H9 (cell line): ENCODE results near the gene CAMK2G. TPM values are rescaled to one million over a fixed set of nuclear protein-coding genes. Genes with fewer than 3 reads are reported as not detected.

Experiments
- DNase-seq: peaks from one replicate; pipeline ENCODE4 v3.0.0-alpha.2; 2017
- H2AFZ ChIP-seq: one replicate; pipeline ENCODE4 v1.6.1; 2013; ENCODE audit warnings: mild to moderate bottlenecking, low read length, control low read depth, moderate library complexity
- H2AK5ac ChIP-seq: 2 replicates; pipeline ENCODE4 v1.6.1; 2013; ENCODE audit warnings: low read length, control low read depth, mixed read lengths; ENCODE audit not compliant: insufficient read length
- H2BK120ac ChIP-seq: one replicate; pipeline ENCODE4 v1.6.1; 2013; ENCODE audit warnings: low read depth, mild to moderate bottlenecking, low read length, control low read depth, inconsistent platforms; ENCODE audit not compliant: poor library complexity, severe bottlenecking
- H2BK12ac ChIP-seq: 2 replicates; pipeline ENCODE4 v1.6.1; 2013; ENCODE audit warnings: low read length, control low read depth, mixed read lengths, low read depth; ENCODE audit not compliant: insufficient read length
- H2BK15ac ChIP-seq: 2 replicates; pipeline ENCODE4 v1.6.1; 2013; ENCODE audit warnings: low read depth, low read length, control low read depth
- H2BK20ac ChIP-seq: one replicate; pipeline ENCODE4 v1.6.1; 2013; ENCODE audit warnings: low read depth, mild to moderate bottlenecking, low read length, control low read depth, inconsistent platforms; ENCODE audit not compliant: poor library complexity, severe bottlenecking
- H2BK5ac ChIP-seq: 2 replicates; pipeline ENCODE4 v1.6.1; 2013; ENCODE audit warnings: low read length, control low read depth, mixed read lengths; ENCODE audit not compliant: insufficient read length
- H3K14ac ChIP-seq: 2 replicates; pipeline ENCODE4 v1.6.1; 2013; ENCODE audit warnings: low read length, control low read depth; ENCODE audit not compliant: insufficient read depth
- H3K18ac ChIP-seq: 2 replicates; pipeline ENCODE4 v1.6.1; 2013; ENCODE audit warnings: low read depth, mild to moderate bottlenecking, mixed read lengths, low read length, control low read depth; ENCODE audit not compliant: insufficient read length
- H3K23ac ChIP-seq: 2 replicates; pipeline ENCODE4 v1.6.1; 2013; ENCODE audit warnings: low read length, control low read depth, mixed read lengths, low read depth; ENCODE audit not compliant: insufficient read length
- H3K23me2 ChIP-seq: 2 replicates; pipeline ENCODE4 v1.6.1; 2013; ENCODE audit warnings: low read depth, mild to moderate bottlenecking, mixed read lengths, low read length, control low read depth; ENCODE audit not compliant: insufficient read length, poor library complexity, severe bottlenecking
- H3K27ac ChIP-seq: 2 replicates; pipeline ENCODE4 v1.5.1; 2013; ENCODE audit warnings: low read length, control low read depth, mixed read lengths, low read depth; ENCODE audit not compliant: insufficient read length
- H3K27me3 ChIP-seq: 2 replicates; pipeline ENCODE4 v1.6.1; 2013; ENCODE audit warnings: low read length, control low read depth, inconsistent platforms; ENCODE audit not compliant: insufficient read depth
- H3K4ac ChIP-seq: 2 replicates; pipeline ENCODE4 v1.6.1; 2013; ENCODE audit warnings: low read depth, mild to moderate bottlenecking, control low read depth, inconsistent platforms, low read length, moderate library complexity
- H3K4me1 ChIP-seq: 2 replicates; pipeline ENCODE4 v1.6.1; 2013; ENCODE audit warnings: low read length, control low read depth, inconsistent platforms; ENCODE audit not compliant: insufficient read depth
- H3K4me2 ChIP-seq: 2 replicates; pipeline ENCODE4 v1.6.1; 2013; ENCODE audit warnings: low read length, control low read depth, mixed read lengths; ENCODE audit not compliant: insufficient read length, insufficient read depth
- H3K56ac ChIP-seq: 2 replicates; pipeline ENCODE4 v1.6.1; 2013; ENCODE audit warnings: low read depth, mild to moderate bottlenecking, mixed read lengths, low read length, control low read depth; ENCODE audit not compliant: insufficient read length
- H3K79me1 ChIP-seq: 2 replicates; pipeline ENCODE4 v1.6.1; 2013; ENCODE audit warnings: low read depth, mild to moderate bottlenecking, moderate library complexity, low read length, control low read depth, inconsistent platforms; ENCODE audit not compliant: insufficient read depth, poor library complexity, severe bottlenecking
- H3K79me2 ChIP-seq: 2 replicates; pipeline ENCODE4 v1.6.1; 2013; ENCODE audit warnings: low read length, control low read depth, inconsistent platforms; ENCODE audit not compliant: insufficient read depth
- H3K9ac ChIP-seq: 2 replicates; pipeline ENCODE4 v1.6.1; 2013; ENCODE audit warnings: low read length, control low read depth, mixed read lengths; ENCODE audit not compliant: insufficient read length; ENCODE audit errors: extremely low read depth
- H3K9me3 ChIP-seq: one replicate; pipeline ENCODE4 v1.6.1; 2013; ENCODE audit warnings: low read depth, low read length, inconsistent platforms; ENCODE audit not compliant: control insufficient read depth
- H3T11ph ChIP-seq: one replicate; pipeline ENCODE4 v1.6.1; 2013; ENCODE audit warnings: mild to moderate bottlenecking, low read length, control low read depth, inconsistent platforms
- H4K20me1 ChIP-seq: one replicate; pipeline ENCODE4 v1.6.1; 2013; ENCODE audit not compliant: control insufficient read depth, insufficient read length, insufficient read depth
- H4K5ac ChIP-seq: 2 replicates; pipeline ENCODE4 v1.6.1; 2013; ENCODE audit warnings: low read depth, mild to moderate bottlenecking, mixed read lengths, low read length, control low read depth; ENCODE audit not compliant: insufficient read length
- H4K8ac ChIP-seq: replicated peaks from 2 replicates; pipeline ENCODE4 v1.6.1; 2013; ENCODE audit warnings: low read length, control low read depth, mixed read lengths, low read depth; ENCODE audit not compliant: insufficient read length
- H4K91ac ChIP-seq: 2 replicates; pipeline ENCODE4 v1.6.1; 2013; ENCODE audit warnings: low read depth, mild to moderate bottlenecking, moderate library complexity, mixed read lengths, low read length, control low read depth; ENCODE audit not compliant: insufficient read length
- H3K27ac Mint-ChIP-seq, 3 experiments: 2 replicates in 2 of 3; 3 replicates in 1 of 3; pipeline ENCODE4 v1.8.0; 2020 to 2021; ENCODE audit warnings: mixed read lengths in 3 of 3, mild to moderate bottlenecking in 1 of 3, moderate library complexity in 1 of 3
- H3K27me3 Mint-ChIP-seq: 2 replicates; pipeline ENCODE4 v1.8.0; 2021; ENCODE audit warnings: low read depth, mild to moderate bottlenecking, moderate library complexity, mixed read lengths
- H3K36me3 Mint-ChIP-seq, 3 experiments: 2 replicates in 2 of 3; 3 replicates in 1 of 3; pipeline ENCODE4 v1.8.0; 2020 to 2021; ENCODE audit warnings: low read depth in 3 of 3, mixed read lengths in 3 of 3; ENCODE audit not compliant: insufficient read depth in 1 of 3
- H3K4me1 Mint-ChIP-seq, 2 experiments: 2 replicates each; pipeline ENCODE4 v1.8.0; 2020; ENCODE audit warnings: mixed read lengths in 2 of 2
- H3K4me3 Mint-ChIP-seq, 2 experiments: 2 replicates in 1 of 2; 3 replicates in 1 of 2; pipeline ENCODE4 v1.8.0; 2020 to 2021; ENCODE audit warnings: mild to moderate bottlenecking in 2 of 2, mixed read lengths in 2 of 2, moderate library complexity in 1 of 2
- H3K9me3 Mint-ChIP-seq, 2 experiments: 2 replicates in 1 of 2; 3 replicates in 1 of 2; pipeline ENCODE4 v1.8.0; 2020; ENCODE audit warnings: mild to moderate bottlenecking in 2 of 2, mixed read lengths in 2 of 2, moderate library complexity in 1 of 2
- total RNA-seq: library from RNA; stranded (reverse); gene quantifications from 2 replicates; pipeline ENCODE4 v1.2.1, GENCODE V29; 2021
- TF ChIP-seq, protein P1 (sequence below): fragments of 200-600 bp; sonication (generic); conservative IDR thresholded peaks from 3 replicates; pipeline ENCODE4 v1.8.0; 2021; ENCODE audit warnings: antibody characterized with exemption, mild to moderate bottlenecking

The CAMK2G gene
- total RNA-seq, 1 experiment from 2014 or later: 31.8 TPM

DNA sequence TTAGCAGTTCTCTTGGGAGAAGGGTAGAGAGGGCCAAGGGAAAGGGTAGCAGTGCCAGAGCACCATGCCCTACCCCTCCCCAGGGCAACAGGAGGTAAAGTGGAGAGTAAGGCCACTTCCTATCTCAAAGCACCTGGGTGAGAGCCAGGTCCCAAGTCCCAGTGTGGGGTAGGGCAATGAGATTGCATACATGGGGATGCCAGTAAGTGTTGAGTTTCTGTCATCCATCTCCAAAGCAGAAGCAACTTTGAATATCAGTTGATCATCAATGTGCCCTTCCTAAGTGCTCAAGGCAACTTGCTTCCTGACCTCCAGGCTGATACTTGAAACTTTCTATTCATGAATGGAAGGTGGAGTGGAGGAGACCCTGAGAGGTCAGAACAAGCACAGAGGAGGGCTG, 2.2 kb upstream of the CAMK2G start:
- Histone ChIP-seq H3K23me2 (peaks cover 3% of the 10 kb centered on the region), H3K79me2 (no peaks in the 10 kb centered on the region; the same call in 1 of the 2 replicates), H4K5ac (no peak overlapping the region), H3K23ac (no peak overlapping the region), H3K18ac (no peak overlapping the region), H3K4me1 (peaks cover 2% of the 10 kb centered on the region; the same call in 1 of the 2 replicates), H2BK15ac (no peak overlapping the region), H3K9ac (no peak overlapping the region), H4K8ac (no peak overlapping the region), H4K20me1 (no peaks in the 10 kb centered on the region), H2AFZ (no peak overlapping the region), H3T11ph (no peak overlapping the region), H3K56ac (no peak overlapping the region), H3K27ac (no peak overlapping the region), H3K4ac (no peak overlapping the region), H3K79me1 (no peaks in the 10 kb centered on the region), H3K9me3 (no peaks in the 10 kb centered on the region), H3K14ac (no peak overlapping the region), H2AK5ac (no peak overlapping the region), H2BK5ac (no peak overlapping the region), H2BK12ac (no peak overlapping the region), H2BK120ac (no peak overlapping the region), H2BK20ac (no peak overlapping the region), H3K27me3 (no peaks in the 10 kb centered on the region), H3K4me2 (no peak overlapping the region), H4K91ac (no peak overlapping the region)
- H3K36me3 Mint-ChIP-seq: peaks cover 8 to 16% (median 11%) of the 10 kb centered on the region in 3 experiments
- peaks cover 27 to 30% of the 10 kb centered on the region in 2 experiments for H3K4me1 Mint-ChIP-seq
- no peak for DNase-seq
- TF ChIP-seq, protein P1, sequence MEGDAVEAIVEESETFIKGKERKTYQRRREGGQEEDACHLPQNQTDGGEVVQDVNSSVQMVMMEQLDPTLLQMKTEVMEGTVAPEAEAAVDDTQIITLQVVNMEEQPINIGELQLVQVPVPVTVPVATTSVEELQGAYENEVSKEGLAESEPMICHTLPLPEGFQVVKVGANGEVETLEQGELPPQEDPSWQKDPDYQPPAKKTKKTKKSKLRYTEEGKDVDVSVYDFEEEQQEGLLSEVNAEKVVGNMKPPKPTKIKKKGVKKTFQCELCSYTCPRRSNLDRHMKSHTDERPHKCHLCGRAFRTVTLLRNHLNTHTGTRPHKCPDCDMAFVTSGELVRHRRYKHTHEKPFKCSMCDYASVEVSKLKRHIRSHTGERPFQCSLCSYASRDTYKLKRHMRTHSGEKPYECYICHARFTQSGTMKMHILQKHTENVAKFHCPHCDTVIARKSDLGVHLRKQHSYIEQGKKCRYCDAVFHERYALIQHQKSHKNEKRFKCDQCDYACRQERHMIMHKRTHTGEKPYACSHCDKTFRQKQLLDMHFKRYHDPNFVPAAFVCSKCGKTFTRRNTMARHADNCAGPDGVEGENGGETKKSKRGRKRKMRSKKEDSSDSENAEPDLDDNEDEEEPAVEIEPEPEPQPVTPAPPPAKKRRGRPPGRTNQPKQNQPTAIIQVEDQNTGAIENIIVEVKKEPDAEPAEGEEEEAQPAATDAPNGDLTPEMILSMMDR: no peak
- peaks cover 13% of the 10 kb centered on the region for H3K27me3 Mint-ChIP-seq
- H3K4me3 Mint-ChIP-seq: no peak overlapping the region
- no peak overlapping the region for H3K27ac Mint-ChIP-seq
- H3K9me3 Mint-ChIP-seq: no peaks in the 10 kb centered on the region
